Dermis blood vessel endothelial cell (primary cell): Measurements from ENCODE around the gene BAIAP3. TPM values are rescaled to one million over a fixed set of nuclear protein-coding genes. Genes with fewer than 3 reads are reported as not detected.

Experiments used
- DNase-seq: peaks from one replicate; pipeline ENCODE4 v3.0.0; 2010
- total RNA-seq: library from RNA; depleted of rRNA; stranded (reverse); fragments of >200 nt; gene quantifications from 2 replicates; pipeline ENCODE4 v1.2.3, GENCODE V29; 2014

Gene BAIAP3
- total RNA-seq, 1 donor from 2014 or later = 1.4 TPM

GRCh38 chr16:1397779-1398178, 64.3 kb downstream of the BAIAP3 start:
- DNase-seq = no peak

- no peak for DNase-seq
Observed at GRCh38 chr16:1398351-1398750, 64.9 kb downstream of the BAIAP3 start.

Other genes starting within 250 kb of the BAIAP3 start
- gene C1QTNF8, start 237.4 kb upstream of the BAIAP3 start, total RNA-seq = not detected in 2 replicates
- 0.05 and 0.17 TPM in 2 replicates for gene CACNA1H, start 180.5 kb upstream of the BAIAP3 start, total RNA-seq
- gene TPSG1, start 108.4 kb upstream of the BAIAP3 start, total RNA-seq = not detected in 2 replicates
- gene TPSB2, start 103.5 kb upstream of the BAIAP3 start, total RNA-seq = not detected in 2 replicates
- gene TPSAB1, start 92.9 kb upstream of the BAIAP3 start, total RNA-seq = not detected in 2 replicates
- gene TPSD1, start 77.6 kb upstream of the BAIAP3 start, total RNA-seq = not detected in 2 replicates
- gene UBE2I, start 24.0 kb upstream of the BAIAP3 start, total RNA-seq = 58.7 and 77.9 TPM in 2 replicates
- 75.9 and 97.2 TPM in 2 replicates for gene TSR3, start 18.2 kb downstream of the BAIAP3 start, total RNA-seq
- gene GNPTG, start 18.3 kb downstream of the BAIAP3 start, total RNA-seq = 40.3 and 49.9 TPM in 2 replicates
- gene UNKL, start 81.1 kb downstream of the BAIAP3 start, total RNA-seq = 8.2 and 14.5 TPM in 2 replicates
- 13.7 and 19.7 TPM in 2 replicates for gene UQCC4, start 87.1 kb downstream of the BAIAP3 start, total RNA-seq
- not detected in 2 replicates for gene PERCC1, start 97.4 kb downstream of the BAIAP3 start, total RNA-seq
- gene CCDC154, start 110.9 kb downstream of the BAIAP3 start, total RNA-seq = 0.09 and 0.34 TPM in 2 replicates
- 69.9 and 96.7 TPM in 2 replicates for gene CLCN7, start 141.4 kb downstream of the BAIAP3 start, total RNA-seq
- gene PTX4, start 155.3 kb downstream of the BAIAP3 start, total RNA-seq = 0.09 TPM in 1 of 2 replicates, not detected in the other
- gene TELO2, start 159.7 kb downstream of the BAIAP3 start, total RNA-seq = 19.7 and 21.3 TPM in 2 replicates
- 97.4 and 107 TPM in 2 replicates for gene TMEM204, start 200.0 kb downstream of the BAIAP3 start, total RNA-seq